ENCODE data around the gene SLC44A2.

Gene SLC44A2

DNA sequence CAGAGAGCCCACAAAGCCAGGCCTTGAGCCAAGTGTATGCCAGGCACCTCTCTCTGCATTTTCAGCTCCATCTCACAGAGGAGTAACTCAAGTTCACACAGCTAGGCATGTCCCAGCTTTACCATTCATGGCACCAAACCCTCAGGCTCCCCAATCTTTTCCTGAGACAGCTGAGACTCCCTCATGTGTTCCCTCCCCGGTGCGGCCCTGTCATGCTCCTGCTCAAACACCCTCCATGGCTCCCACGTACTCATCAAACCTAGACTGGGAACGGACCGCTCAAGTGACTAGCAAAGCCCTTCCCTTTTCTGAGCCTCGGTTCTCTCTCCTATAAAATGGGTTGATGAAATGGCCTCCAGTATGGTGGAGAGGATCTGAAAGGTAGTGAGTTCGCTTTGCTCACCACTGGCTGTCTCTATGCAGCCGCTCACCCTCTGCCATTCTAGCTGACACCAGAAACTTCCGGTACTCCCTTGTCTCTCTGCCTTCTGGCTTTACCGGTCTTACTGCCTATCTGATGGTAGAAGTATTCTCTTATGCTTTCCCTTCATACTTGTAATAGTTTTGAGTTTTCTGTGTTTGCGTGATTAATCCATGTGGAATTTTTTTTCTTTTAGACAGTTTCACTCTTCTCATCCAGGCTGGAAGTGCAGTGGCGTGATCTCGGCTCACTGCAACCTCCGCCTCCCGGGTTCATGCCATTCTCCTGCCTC, 7.8 kb upstream of the SLC44A2 start:
- no peak for DNase-seq

DNA sequence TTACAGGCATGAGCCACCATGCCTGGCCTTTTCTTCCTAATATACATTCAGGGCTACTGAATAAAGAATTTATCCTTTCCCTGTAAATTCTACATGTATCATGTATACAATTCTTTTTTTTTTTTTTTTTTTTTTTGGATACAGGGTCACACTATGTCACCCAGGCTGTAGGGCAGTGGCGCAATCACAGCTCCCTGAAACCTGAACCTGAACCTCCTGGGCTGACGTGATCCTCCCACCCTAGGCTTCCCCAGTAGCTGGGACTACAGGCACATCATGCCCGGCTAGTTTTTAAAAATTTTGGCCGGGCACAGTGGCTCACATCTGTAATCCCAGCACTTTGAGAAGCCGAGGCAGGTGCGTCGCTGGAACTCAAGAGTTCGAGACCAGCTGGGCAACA, 6.5 kb upstream of the SLC44A2 start:
- DNase-seq = no peak

DNA sequence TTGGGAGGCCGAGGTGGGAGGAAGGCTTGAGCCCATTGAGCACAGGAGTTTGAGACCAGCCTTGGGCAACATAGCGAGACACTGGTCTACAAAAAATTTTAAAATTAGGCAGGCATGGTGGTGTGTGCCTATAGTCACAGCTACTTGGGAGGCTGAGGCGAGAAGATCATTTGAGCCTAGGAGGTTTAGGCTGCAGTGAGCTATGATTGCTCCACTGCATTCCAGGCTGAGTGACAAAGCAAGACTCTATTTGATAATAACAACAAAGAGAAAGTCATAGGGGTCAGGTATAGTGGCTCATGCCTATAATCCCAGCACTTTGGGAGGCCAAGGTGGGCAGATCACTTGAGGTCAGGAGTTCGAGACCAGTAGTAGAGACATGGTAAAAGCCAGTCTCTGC, 4.6 kb upstream of the SLC44A2 start:
- DNase-seq = no peak

DNA sequence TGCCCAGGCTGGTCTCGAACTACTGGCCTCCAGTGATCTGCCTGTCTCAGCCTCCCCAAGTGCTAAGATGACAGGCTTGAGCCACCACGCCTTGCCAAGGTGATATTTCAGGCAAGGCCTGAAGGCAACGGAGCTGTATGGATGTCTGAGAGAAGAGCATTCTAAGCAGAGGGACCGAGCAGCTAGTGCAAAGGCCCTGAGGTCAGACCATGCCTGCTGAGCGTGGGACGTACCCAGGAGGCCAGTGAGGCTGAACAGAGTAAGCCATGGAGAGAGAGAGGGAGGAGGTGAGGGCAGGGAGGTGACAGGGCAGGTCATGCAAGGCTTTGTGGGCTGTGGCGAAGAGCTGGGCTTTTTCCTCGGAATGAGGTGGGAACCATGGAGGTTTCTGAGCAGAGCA, 3.4 kb upstream of the SLC44A2 start:
- DNase-seq = no peak

- DNase-seq = no peak
Observed at GRCh38 chr19:10624585-10624984, 768 bp upstream of the SLC44A2 start.

DNA sequence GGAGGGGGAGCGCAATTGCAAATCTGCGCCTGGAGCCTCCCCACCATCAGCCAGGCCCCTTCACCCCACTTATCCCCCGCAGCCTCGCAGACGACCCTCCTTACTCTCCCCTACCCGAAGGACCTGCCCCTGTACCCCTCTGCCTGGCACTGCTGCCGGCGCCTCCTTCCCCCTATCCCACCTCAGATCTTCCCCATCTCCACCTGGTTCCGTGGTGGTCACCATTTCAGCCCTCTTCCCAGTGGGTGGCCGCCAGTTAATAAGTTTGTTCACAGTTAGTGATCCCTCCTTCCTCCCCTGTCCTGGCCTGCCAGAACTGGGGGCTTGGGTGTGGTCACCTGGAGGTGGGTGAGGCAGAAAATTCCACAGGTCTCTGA, 397 bp downstream of the SLC44A2 start:
- no peak for DNase-seq

DNA sequence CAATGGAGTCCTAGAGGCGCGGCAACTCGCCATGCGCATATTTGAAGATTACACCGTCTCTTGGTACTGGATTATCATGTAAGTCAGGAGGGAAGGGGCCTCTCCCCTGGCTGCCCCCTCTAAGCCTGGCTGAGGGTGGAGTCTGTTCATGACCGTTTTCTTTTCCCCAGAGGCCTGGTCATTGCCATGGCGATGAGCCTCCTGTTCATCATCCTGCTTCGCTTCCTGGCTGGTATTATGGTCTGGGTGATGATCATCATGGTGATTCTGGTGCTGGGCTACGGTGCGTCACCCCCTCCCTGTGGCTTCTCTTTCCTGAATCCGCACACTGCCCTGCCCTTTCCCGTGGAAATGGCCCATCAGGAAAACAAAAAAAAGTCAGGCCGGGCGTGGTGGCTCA, 6.5 kb downstream of the SLC44A2 start:
- no peak for DNase-seq

- DNase-seq = no peak
Observed at GRCh38 chr19:10634430-10634829, 9.1 kb downstream of the SLC44A2 start.

DNA sequence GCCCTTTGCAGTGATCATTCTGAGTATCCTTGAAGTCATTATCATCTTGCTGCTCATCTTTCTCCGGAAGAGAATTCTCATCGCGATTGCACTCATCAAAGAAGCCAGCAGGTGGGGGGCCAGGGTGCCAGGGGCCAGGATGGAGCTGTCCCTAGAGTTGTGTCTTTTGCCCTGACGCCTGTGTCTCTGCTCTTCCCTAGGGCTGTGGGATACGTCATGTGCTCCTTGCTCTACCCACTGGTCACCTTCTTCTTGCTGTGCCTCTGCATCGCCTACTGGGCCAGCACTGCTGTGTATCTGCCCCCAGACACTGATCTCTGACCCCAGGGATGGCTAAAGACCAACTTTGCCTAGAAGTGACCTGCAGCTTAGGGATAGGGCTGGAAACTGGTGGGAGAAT, 9.6 kb downstream of the SLC44A2 start:
- DNase-seq = no peak

DNA sequence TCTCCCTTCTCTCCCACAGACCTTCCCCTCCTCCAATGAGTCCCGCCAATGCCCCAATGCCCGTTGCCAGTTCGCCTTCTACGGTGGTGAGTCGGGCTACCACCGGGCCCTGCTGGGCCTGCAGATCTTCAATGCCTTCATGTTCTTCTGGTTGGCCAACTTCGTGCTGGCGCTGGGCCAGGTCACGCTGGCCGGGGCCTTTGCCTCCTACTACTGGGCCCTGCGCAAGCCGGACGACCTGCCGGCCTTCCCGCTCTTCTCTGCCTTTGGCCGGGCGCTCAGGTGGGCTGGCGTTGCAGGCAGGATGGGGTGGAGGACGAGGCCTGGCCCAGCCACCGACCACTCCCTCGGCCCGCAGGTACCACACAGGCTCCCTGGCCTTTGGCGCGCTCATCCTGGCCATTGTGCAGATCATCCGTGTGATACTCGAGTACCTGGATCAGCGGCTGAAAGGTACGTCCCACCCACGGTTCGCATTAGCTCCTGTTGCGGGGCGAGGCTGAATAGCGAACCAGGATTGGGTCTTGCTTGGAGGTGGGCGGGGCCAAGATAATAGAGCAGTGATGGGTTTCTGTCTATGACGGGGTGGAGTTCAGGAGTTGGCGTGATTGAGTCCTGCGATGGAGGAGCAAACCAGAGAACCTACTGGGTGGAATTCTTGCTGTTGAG, 11.1 kb downstream of the SLC44A2 start:
- DNase-seq = no peak

DNA sequence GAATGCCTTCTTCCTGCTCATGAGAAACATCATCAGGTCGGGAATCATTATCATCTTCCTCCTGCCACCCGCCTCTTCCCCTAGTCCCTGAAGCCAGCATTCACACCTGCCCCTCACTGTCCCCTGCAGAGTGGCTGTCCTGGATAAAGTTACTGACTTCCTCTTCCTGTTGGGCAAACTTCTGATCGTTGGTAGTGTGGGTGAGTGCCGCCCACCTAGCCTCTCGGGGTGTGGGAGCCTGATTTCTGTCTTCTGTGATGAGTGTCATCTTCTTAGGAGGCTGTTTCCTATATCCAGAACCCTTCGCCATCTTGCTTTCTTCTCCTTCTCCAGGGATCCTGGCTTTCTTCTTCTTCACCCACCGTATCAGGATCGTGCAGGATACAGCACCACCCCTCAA, 12.5 kb downstream of the SLC44A2 start:
- peak; percentile 57 to 81 for DNase-seq

DNA sequence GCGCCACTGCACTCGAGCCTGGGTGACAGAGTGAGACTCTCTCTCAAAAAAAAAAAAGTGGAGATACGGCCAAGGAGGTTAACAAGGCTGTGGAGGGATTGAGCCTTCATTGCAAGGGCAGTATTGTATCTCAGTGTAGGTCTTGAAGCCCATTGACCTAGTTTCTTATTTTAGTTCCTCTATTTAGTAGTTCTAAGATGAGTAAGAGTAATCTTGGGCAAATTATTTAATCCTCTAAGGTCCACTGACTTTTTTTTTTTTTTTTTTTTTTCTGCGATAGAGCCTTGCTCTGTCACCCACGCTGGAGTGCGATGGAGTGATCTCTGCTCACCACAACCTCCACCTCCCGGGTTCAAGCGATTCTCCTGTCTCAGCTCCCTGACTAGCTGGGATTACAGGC, 14.5 kb downstream of the SLC44A2 start:
- DNase-seq = peak; percentile 80 to 81

DNA sequence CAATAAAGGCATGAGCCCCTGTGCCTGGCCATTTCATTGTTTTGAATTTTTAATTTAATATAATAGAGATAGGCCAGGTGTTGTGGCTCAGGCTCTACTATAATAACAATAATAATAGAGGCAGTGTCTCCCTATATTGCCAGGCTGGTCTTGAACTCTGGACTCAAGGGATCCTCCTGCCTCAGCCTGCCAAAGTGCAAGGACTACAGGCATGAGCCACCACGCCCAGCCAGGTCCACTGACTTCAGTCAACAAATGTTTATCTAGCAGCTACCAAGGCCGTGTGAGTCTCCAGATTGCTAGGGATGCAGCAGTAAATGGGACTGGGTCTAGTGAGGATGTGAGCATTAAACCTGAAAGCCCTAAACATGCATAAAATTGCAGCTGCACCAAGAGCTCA, 15.0 kb downstream of the SLC44A2 start:
- no peak for DNase-seq

- no peak for DNase-seq
Observed at GRCh38 chr19:10641248-10641647, 15.9 kb downstream of the SLC44A2 start.

DNA sequence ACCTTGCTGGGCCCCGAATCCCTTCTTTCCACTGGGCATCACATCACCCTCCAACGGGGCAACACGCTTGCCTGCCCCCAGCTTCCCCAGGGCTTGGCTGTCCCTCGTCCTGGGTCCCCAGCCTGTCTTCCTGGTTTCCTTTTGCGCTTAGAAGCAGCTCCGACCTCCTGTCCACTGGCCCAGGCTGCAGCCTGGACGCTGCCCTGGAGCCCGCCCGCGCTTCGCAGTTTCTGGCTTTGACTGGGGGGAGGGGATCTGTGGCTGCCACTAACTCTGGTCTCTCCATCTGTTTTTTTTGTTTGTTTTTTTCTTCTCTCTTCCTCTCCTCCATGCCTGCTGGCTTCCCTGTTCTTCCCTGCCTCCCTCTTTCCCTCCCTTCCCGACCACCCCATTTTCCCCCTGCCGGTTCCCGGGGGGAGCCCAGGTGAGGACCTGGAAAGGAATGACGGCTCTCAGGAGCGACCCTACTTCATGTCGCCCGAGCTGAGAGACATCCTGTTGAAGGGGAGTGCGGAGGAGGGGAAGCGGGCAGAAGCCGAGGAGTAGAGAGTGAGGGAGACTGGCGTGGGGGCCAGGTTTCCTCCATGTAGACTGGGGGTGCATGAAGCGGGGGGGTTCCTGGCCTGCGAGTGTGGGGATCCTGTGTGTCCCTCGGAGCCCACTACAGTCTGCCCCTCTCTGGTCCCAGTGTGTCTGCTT, 17.3 kb downstream of the SLC44A2 start:
- no peak for DNase-seq

- DNase-seq = no peak
Observed at GRCh38 chr19:10643172-10643967, 18.0 kb downstream of the SLC44A2 start.

DNA sequence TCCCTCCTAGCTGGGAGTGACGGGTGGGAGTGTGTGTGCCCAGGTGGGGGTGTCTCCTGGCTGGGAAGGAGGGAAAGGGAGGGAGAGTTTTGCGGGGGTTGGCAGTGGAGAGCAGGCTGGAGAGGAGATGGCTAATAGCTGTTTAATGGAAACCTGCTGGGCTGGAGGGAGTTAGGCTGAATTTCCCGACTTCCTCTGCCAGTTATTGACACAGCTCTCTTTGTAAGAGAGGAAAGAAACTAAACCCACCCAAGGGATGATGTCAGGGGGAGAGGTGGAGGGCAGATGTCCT, 18.6 kb downstream of the SLC44A2 start:
- DNase-seq = peak in 1 of 2 donors; percentile 49

GRCh38 chr19:10644260-10645007, 19.1 kb downstream of the SLC44A2 start:
- peak; percentile 66 to 85 for DNase-seq

GRCh38 chr19:10646456-10647159, 21.3 kb downstream of the SLC44A2 start:
- no peak for DNase-seq

DNA sequence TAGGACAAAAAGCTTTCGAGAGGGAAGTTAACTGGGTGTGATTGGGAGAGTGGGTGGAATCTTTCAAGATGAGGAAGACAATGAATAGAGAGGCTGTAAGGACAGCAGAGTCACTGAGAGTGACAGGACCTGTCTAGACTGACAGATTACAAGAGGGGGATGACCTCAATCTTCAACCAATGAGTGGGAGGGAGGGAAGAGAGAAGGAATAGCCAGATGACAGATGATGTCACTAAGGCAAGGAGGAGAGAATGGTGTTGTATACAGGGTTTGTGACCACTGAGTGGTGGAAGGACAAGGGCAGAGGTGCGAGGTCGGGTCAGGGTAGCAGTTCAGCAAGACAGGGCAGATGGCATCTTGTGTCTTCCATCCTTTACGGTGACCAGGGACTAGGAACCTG, 23.0 kb downstream of the SLC44A2 start:
- peak; percentile 84 to 93 for DNase-seq

DNA sequence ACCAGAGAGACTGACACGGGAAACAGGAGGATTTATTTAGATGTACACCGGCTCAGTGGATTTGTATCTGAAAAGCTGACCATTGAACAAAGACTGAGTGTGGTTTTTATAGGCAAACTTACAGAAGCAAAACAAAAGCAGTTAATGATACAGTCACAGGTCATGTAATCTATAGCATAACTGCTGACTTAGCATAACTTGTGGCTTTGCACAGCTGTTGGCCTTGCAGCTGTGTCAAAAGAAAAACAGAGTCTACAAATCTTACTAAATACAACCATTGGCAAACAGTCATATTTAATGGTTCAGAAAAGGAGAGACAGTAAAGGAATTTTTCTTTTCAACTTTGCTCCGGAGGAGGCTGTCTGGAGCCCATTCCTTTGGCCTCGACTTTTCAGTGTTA, 26.5 kb downstream of the SLC44A2 start:
- no peak for DNase-seq

DNA sequence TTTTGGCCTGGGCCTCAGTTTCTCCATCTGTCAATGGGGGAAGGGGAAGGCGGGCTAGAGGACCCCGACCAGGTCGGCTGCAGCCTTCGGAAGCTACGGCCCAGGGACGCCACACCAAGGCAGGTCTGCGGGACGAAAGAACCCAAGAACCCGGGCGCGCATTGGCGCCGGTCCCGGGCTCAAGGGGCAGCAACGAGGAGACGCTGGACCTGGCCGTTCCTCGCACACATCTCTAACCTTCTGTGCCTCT, 28.1 kb downstream of the SLC44A2 start:
- no peak for DNase-seq
